Measurements from ENCODE around the gene CABCOCO1. TPM values are rescaled to one million over a fixed set of nuclear protein-coding genes. Genes with fewer than 3 reads are reported as not detected.

CABCOCO1 gene
- polyA plus RNA-seq, 1 donor (not counting 4 experiments of a cell fraction or from before 2014, with no cell fraction given) = 0.17 TPM

DNA sequence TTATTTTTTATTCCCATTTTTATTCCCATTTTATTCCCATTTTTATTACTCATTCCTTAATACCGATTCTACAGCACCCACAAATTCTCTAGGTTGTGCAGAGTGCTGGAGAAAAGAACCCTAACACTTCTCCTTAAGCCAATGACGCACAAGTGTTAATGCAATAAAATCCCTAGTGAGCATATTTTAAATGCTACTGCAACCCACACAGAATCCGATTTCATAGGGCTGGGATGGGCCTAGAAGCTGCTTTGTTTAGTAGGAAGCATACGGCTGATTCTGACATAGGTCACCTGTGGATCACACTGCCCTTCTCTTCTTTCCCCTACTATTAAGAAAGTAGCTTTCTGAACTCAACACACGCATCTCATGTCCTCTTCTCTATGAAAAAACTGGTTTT, 45.1 kb upstream of the CABCOCO1 start:
- no peaks in the 10 kb centered on the region for H3K4me1 ChIP-seq (ENCODE audit: control insufficient read depth, extremely low read depth, insufficient read depth, low read length)
- H3K9me1 ChIP-seq (ENCODE audit: control insufficient read depth, extremely low read depth, insufficient read depth, low read length) = no peaks in the 10 kb centered on the region
- no peak for FAIRE-seq
- DNase-seq (ENCODE audit: low read depth, low spot score) = no peak
- dilution Hi-C loops (cut with MboI; ENCODE audit: extremely low pct_ligation_motif_present, low sequenced_read_pairs) = no loop called here
- H3K79me2 ChIP-seq (ENCODE audit: control insufficient read depth, insufficient read depth, low read length) = no peaks in the 10 kb centered on the region
- no peak overlapping the region for H3K4me2 ChIP-seq (ENCODE audit: control insufficient read depth, extremely low read depth, insufficient read depth, low read depth, low read length)
- TF ChIP-seq EZH2 (IDR thresholded peaks at IDR 0.05; ENCODE audit: low read length) (no peak), CTCF (optimal IDR thresholded peaks at IDR 0.05 in 1 of 3, IDR thresholded peaks at IDR 0.05 in 1 of 3, conservative IDR thresholded peaks at IDR 0.05 in 1 of 3; ENCODE audit: extremely low read depth in 1 of 3, insufficient read depth in 2 of 3, low read length in 3 of 3) (no peak)
- H3K9me3 ChIP-seq (ENCODE audit: control insufficient read depth, low read depth, low read length) = no peaks in the 10 kb centered on the region
- no peak overlapping the region for H2AFZ ChIP-seq (ENCODE audit: control insufficient read depth, low read length)
- no peak overlapping the region for H3K9ac ChIP-seq (ENCODE audit: control insufficient read depth, extremely low read depth, insufficient read depth, low read length)
- no peaks in the 10 kb centered on the region for H3K27me3 ChIP-seq (ENCODE audit: control insufficient read depth, extremely low read depth, insufficient read depth, low read length)
- no peak overlapping the region for H3K27ac ChIP-seq (ENCODE audit: control insufficient read depth, insufficient read depth, low read length)
- H4K20me1 ChIP-seq (ENCODE audit: control insufficient read depth, extremely low read depth, insufficient read depth, low read length) = no peaks in the 10 kb centered on the region
- no peaks in the 10 kb centered on the region for H3K36me3 ChIP-seq (ENCODE audit: control insufficient read depth in 2 of 2, extremely low read depth in 1 of 2, insufficient read depth in 2 of 2, low read length in 2 of 2)
- H3K4me3 ChIP-seq (ENCODE audit: control insufficient read depth in 2 of 3, extremely low read depth in 1 of 3, insufficient read depth in 2 of 3, low read depth in 1 of 3, low read length in 3 of 3) = no peak overlapping the region

DNA sequence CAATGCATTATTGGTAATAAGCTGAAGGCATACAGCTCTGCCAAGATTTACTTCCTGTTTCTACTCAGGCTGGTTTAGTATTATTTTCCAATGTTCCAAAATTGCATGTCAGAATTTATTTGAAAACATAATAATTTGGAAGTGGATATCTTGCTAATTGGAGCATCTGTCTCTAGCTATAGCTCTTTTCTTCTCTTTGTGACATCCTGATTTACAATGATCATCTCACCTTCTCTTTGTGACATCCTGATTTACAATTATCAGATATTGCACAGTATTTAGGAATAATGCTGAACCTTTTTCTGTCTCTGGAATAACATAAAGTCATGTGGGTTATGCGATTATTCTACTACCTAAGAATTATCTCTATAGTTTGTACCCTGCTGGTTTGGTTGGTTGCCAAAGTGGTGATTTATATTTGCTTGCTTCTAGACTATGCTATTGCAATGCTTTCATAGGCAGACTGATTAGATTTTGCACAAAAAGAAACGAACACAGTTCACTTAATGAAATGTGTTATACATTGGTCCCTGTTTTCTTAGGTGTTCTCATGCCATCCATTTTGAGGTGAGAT, 44.3 kb upstream of the CABCOCO1 start:
- no peak overlapping the region for H3K4me2 ChIP-seq (ENCODE audit: control insufficient read depth, extremely low read depth, insufficient read depth, low read depth, low read length)
- H3K4me3 ChIP-seq (ENCODE audit: control insufficient read depth in 2 of 3, extremely low read depth in 1 of 3, insufficient read depth in 2 of 3, low read depth in 1 of 3, low read length in 3 of 3) = no peak overlapping the region
- TF ChIP-seq CTCF (optimal IDR thresholded peaks at IDR 0.05 in 1 of 3, IDR thresholded peaks at IDR 0.05 in 1 of 3, conservative IDR thresholded peaks at IDR 0.05 in 1 of 3; ENCODE audit: extremely low read depth in 1 of 3, insufficient read depth in 2 of 3, low read length in 3 of 3) (no peak), EZH2 (IDR thresholded peaks at IDR 0.05; ENCODE audit: low read length) (no peak)
- H3K27ac ChIP-seq (ENCODE audit: control insufficient read depth, insufficient read depth, low read length) = no peak overlapping the region
- H3K79me2 ChIP-seq (ENCODE audit: control insufficient read depth, insufficient read depth, low read length) = no peaks in the 10 kb centered on the region
- no peaks in the 10 kb centered on the region for H3K27me3 ChIP-seq (ENCODE audit: control insufficient read depth, extremely low read depth, insufficient read depth, low read length)
- no peaks in the 10 kb centered on the region for H3K4me1 ChIP-seq (ENCODE audit: control insufficient read depth, extremely low read depth, insufficient read depth, low read length)
- dilution Hi-C loops (cut with MboI; ENCODE audit: extremely low pct_ligation_motif_present, low sequenced_read_pairs) = no loop called here
- no peak overlapping the region for H2AFZ ChIP-seq (ENCODE audit: control insufficient read depth, low read length)
- no peaks in the 10 kb centered on the region for H3K9me3 ChIP-seq (ENCODE audit: control insufficient read depth, low read depth, low read length)
- no peaks in the 10 kb centered on the region for H4K20me1 ChIP-seq (ENCODE audit: control insufficient read depth, extremely low read depth, insufficient read depth, low read length)
- DNase-seq (ENCODE audit: low read depth, low spot score) = no peak
- no peak for FAIRE-seq
- H3K9ac ChIP-seq (ENCODE audit: control insufficient read depth, extremely low read depth, insufficient read depth, low read length) = no peak overlapping the region
- no peaks in the 10 kb centered on the region for H3K36me3 ChIP-seq (ENCODE audit: control insufficient read depth in 2 of 2, extremely low read depth in 1 of 2, insufficient read depth in 2 of 2, low read length in 2 of 2)
- no peaks in the 10 kb centered on the region for H3K9me1 ChIP-seq (ENCODE audit: control insufficient read depth, extremely low read depth, insufficient read depth, low read length)
